ENCODE data around the gene NEU2. TPM values are rescaled to one million over a fixed set of nuclear protein-coding genes. Genes with fewer than 3 reads are reported as not detected.
A peak's percentile ranks its signal among the peaks of the same experiment; 100 is the strongest.

NEU2 gene
- total and polyA plus RNA-seq, 9 of the 15 experiments (the other 6 are each of a cell fraction or from before 2014, with no cell fraction given), result not detected

DNA sequence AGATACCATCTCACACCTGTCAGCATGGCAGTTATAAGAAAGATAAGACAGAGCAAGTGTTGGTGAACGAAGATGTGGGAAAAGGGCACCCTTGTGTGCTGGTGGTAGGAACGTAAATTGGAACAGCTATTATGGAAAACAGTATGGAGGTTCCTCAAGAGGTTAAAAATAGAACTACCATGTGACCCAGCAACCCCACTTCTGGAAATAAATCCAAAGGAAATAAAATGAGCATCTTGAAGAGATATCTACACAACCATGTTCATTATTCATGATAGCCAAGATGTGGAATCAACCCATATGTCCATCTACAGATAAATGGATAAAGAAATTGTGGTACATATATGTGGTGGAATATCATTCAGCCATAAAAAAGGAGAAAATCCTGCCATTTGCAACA, 46.3 kb upstream of the NEU2 start:
- Histone ChIP-seq H2AFZ (ENCODE audit: low read depth, low read length) (no peak overlapping the region), H3K27me3 (ENCODE audit: control insufficient read depth in 2 of 2, insufficient read depth in 2 of 2, low read length in 2 of 2) (peaks cover 0 to 31% of the 10 kb centered on the region in 2 experiments; a peak in 2 of 5 replicates), H3K4me3 (no peak overlapping the region), H3K36me3 (ENCODE audit: control insufficient read depth, insufficient read depth, low read length) (no peaks in the 10 kb centered on the region), H3K4me1 (replicated peaks in 1 of 2; ENCODE audit: control insufficient read depth in 2 of 2, insufficient read depth in 2 of 2, low read length in 2 of 2) (no peaks in the 10 kb centered on the region; a peak in 1 of 5 replicates), H3K9ac (ENCODE audit: insufficient read depth in 1 of 2, low read depth in 2 of 2, low read length in 2 of 2) (no peak overlapping the region), H3K79me2 (ENCODE audit: control insufficient read depth, insufficient read depth, low read length) (no peaks in the 10 kb centered on the region), H3K9me3 (replicated peaks; ENCODE audit: control insufficient read depth, insufficient read depth, low read depth, low read length) (no peaks in the 10 kb centered on the region), H4K20me1 (replicated peaks; ENCODE audit: control insufficient read depth, insufficient read depth, low read length) (no peaks in the 10 kb centered on the region), H3K4me2 (ENCODE audit: insufficient read depth, low read length) (no peak overlapping the region), H3K9me1 (ENCODE audit: control insufficient read depth, insufficient read depth, low read length) (no peaks in the 10 kb centered on the region), H3K27ac (ENCODE audit: extremely low read depth, low read depth, low read length) (no peak overlapping the region)
- WGBS (ENCODE audit: insufficient coverage, low coverage, missing lambda C conversion rate), result 0% methylated on average over 2 of the region's 2 CpGs
- ChIA-PET CTCF (ENCODE audit: low intra/inter-chr PET ratio) (interaction anchor here (0.7 kb wide), 1 partner anchor 263 kb away, joined by 3 read pairs; no protein-coding TSS in a partner anchor), POLR2A (no interaction called here)
- no TSS peak for BruUV-seq (replicated peaks)
- no peak for DNase-seq (ENCODE audit: extremely low read depth in 1 of 4, low spot score in 3 of 4)
- no peak for ATAC-seq
- TF ChIP-seq, protein P1, sequence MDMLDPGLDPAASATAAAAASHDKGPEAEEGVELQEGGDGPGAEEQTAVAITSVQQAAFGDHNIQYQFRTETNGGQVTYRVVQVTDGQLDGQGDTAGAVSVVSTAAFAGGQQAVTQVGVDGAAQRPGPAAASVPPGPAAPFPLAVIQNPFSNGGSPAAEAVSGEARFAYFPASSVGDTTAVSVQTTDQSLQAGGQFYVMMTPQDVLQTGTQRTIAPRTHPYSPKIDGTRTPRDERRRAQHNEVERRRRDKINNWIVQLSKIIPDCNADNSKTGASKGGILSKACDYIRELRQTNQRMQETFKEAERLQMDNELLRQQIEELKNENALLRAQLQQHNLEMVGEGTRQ (CRISPR knock-in tag; IDR thresholded peaks at IDR 0.05), result no peak
- TF ChIP-seq ZNF707 (CRISPR knock-in tag; conservative IDR thresholded peaks at IDR 0.05), result peak; percentile 73
- TF ChIP-seq HDAC8 (tag; IDR thresholded peaks at IDR 0.05), result no peak
- TF ChIP-seq RBM14 (IDR thresholded peaks at IDR 0.05; ENCODE audit: borderline replicate concordance, insufficient read depth, low read depth, low read length), result no peak
- no peak for TF ChIP-seq EP400 (IDR thresholded peaks at IDR 0.05)
- TF ChIP-seq, protein P2, sequence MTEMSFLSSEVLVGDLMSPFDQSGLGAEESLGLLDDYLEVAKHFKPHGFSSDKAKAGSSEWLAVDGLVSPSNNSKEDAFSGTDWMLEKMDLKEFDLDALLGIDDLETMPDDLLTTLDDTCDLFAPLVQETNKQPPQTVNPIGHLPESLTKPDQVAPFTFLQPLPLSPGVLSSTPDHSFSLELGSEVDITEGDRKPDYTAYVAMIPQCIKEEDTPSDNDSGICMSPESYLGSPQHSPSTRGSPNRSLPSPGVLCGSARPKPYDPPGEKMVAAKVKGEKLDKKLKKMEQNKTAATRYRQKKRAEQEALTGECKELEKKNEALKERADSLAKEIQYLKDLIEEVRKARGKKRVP (CRISPR knock-in tag; IDR thresholded peaks at IDR 0.05), result no peak
- intact Hi-C loops (cut with micrococcal nuclease), result no loop called here
- FAIRE-seq, result no peak
- in situ Hi-C loops (cut with MboI), result no loop called here
